Posterior cingulate gyrus (tissue), 11 donors: ENCODE measurements around the gene PCIF1.

ENCODE experiments used
- DNase-seq, 10 donors: peaks; one replicate each; pipeline versions ENCODE4 v3.0.0 to v3.0.0-alpha.2; 2020 to 2021; ENCODE audit warnings: mixed read lengths in 3 of 10
- intact Hi-C: fragments of 100-400 bp; cut with DNase I; formaldehyde crosslinking; loops from one replicate; pipeline ENCODE4 v1.15.1; 2023

Gene PCIF1

DNA sequence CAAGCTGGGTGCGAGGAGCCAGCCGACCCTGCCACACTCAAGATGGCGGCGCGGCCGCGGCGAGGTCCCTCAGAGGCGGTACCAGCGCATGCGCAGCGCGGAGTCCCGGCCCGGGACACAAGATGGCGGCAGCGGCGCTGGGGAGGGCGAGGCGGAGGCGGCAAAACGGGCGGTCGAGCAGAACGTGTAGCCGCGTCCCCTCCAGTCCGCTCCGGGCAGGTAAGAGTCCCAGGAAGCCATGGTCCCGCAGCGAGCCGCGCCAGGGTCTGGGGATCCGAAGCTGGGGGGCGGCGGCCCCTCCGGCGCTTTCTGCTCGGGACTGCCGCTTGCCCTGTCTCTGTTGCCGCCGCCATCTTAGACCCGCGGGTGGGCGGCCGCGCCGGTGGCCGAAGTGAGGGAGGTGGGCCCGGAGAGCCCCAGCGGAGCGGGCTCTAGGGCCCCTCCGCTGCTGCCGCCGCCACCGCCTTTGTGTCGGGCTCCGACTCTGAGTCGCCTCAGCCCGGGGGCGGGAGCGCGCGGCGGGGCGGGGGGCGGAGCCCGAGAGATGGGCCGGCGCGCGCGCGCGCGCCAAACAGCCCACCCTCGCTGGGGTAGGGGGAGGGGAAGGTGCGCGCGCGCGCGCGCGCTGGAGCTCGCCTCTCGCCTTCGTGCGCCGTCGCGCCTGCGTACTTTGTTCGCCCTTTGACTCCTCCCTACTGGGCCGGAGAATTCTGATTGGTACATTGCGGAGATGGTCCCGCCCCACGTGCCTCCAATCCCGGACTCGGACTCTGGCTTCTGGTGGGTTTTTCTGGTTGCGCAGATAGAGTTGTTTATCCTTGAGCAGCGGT is at the start of gene PCIF1:
TSS of gene PCIF1 (plus strand) at position 98 of the 830 bp plus-strand sequence. CDS start 4,317 bp downstream, outside the sequence.
- intact Hi-C loops, result loop anchor here (2.0 to 10.0 kb wide), 3 partner anchors 38 to 140 kb away; partner anchors contain the start of genes CTSA, DNTTIP1, NEURL2 and WFDC3
- DNase-seq, result peak; percentile 93 to 100 (median 97)

GRCh38 chr20:45886590-45887345 is 47.7 kb upstream of the PCIF1 start:
- intact Hi-C loops, result no loop called here
- DNase-seq, result peak in 1 of 10 donors; percentile 64

GRCh38 chr20:45887346-45887715 is 47.2 kb upstream of the PCIF1 start, which contains the start of gene SPATA25:
SPATA25 (minus strand) TSS chr20:45887622; CDS start chr20:45887590, 32 bp downstream.
- intact Hi-C loops, result no loop called here
- peak in 1 of 10 donors; percentile 50 for DNase-seq

GRCh38 chr20:45888681-45889080 is 45.8 kb upstream of the PCIF1 start:
- intact Hi-C loops, result no loop called here

DNA sequence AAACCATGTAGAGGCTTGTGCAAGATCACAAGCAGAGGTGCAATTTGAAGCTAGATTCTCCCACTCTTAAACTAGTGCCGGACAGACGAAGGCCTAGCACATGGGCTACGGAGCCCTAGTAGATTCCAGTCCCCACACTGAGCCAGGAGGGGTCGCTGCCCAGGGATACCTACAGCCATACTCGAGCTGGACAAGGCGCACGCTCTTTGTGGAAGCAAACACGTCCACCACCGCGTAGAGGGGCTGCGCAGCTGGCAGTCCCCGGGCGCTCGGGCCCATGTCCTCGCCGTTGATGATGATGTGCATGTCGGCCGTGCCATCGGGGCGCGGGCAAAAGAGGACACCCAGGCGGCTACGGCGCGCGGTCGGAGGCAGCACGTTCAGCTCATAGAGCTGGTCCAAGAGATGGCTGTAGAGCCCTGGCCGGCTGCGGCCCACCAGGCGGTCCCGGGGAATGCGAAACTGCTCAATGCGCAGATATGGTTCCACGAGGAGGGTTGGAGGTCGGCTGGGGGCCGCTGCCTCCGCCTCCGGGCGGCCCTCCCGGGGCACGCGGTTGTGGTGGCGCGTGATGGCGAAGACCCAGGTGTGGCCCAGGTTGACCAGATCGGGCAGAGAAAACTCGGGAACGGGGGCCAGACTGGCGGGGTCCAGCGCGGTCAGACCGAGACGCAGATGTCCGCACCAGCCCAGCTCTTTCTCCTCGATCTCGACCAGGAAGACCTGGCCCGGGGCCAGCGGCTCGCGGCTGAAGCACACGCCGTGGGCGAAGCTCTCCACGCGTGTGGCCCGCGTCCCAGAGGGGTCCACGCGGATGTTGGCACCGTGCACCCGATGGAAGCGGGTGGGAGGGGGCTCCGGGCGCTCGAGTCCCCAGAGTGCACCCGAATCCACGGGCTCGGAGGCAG is 44.2 kb upstream of the PCIF1 start:
- intact Hi-C loops, result loop anchor here (2.0 to 5.0 kb wide), 2 partner anchors 42 to 78 kb away; partner anchors contain the start of genes PCIF1 and UBE2C

More at GRCh38 chr20:45888681-45889080, 45.8 kb upstream of the PCIF1 start:
- peak in 1 of 10 donors; percentile 47 for DNase-seq

DNA sequence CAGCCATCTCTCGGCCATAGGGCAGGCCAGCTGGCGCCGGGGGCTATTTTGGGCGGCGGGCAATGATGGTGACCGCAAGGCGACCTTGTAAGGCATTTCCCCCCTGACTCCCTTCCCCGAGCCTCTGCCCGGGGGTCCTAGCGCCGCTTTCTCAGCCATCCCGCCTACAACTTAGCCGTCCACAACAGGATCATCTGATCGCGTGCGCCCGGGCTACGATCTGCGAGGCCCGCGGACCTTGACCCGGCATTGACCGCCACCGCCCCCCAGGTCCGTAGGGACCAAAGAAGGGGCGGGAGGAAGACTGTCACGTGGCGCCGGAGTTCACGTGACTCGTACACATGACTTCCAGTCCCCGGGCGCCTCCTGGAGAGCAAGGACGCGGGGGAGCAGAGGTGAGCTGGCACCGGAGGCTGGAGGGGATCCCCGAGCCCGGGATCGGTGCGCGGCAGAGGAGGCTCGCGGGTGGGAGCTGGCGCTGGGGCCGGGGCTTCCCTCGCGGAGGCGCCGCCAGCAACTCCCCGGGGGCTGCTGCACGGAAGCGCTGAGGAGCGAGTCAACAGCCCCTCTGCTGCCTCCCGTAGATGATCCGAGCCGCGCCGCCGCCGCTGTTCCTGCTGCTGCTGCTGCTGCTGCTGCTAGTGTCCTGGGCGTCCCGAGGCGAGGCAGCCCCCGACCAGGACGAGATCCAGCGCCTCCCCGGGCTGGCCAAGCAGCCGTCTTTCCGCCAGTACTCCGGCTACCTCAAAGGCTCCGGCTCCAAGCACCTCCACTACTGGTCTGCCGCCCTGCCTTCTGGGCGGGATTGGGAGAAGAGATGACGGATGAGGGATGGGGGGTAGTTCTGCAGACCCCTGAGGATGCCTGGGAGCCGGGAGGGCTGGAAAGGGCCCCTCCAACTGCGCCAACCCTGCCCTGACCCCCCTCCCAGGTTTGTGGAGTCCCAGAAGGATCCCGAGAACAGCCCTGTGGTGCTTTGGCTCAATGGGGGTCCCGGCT is 43.2 kb upstream of the PCIF1 start, which contains the start of the genes CTSA and NEURL2:
TSS of gene CTSA (plus strand) at position 351 of the 999 bp plus-strand sequence. CDS start at position 585, 234 bp downstream.
TSS of gene NEURL2 (minus strand) at position 224 of the 999 bp plus-strand sequence. CDS start at position 7, 217 bp downstream.
- intact Hi-C loops, result loop anchor here (2.0 to 5.0 kb wide), 2 partner anchors 41 to 78 kb away; partner anchors contain the start of genes PCIF1 and UBE2C
- DNase-seq, result peak; percentile 87 to 99 (median 94)

More for the DNA sequence above, 44.2 kb upstream of the PCIF1 start:
- peak; percentile 49 to 96 (median 73) for DNase-seq

DNA sequence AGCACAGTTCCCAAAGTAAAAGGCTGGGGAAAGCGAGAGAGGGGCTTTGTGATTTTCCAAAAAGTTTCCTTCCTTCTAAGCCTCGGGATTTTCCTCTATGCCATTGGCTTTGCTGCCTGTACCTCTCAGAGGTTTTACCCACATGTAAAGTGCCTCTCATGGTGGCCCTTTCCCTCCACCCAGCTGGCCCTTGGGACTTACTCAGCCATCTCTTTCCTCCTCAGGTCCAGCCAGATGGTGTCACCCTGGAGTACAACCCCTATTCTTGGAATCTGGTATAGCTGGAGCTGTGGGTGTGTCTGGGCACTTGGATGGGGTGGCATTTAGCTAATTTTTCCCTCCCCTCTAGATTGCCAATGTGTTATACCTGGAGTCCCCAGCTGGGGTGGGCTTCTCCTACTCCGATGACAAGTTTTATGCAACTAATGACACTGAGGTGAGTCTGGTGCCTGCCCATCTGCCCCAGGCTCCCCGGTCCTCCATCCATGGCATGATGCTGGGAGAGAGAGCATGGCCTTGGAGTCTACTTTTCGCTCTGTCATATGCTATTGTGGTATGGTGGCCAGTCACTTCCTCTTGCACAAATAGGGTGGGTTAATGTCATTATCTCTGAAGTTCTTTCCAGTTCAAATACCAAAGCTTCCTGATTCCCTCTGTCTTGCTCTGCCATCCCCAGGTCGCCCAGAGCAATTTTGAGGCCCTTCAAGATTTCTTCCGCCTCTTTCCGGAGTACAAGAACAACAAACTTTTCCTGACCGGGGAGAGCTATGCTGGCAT is 42.2 kb upstream of the PCIF1 start:
- intact Hi-C loops, result loop anchor here (5.0 kb wide), 1 partner anchor 40 kb away; the partner anchor contains the start of gene PCIF1
- peak in 3 of 10 donors; percentile 10 to 49 (median 25) for DNase-seq

DNA sequence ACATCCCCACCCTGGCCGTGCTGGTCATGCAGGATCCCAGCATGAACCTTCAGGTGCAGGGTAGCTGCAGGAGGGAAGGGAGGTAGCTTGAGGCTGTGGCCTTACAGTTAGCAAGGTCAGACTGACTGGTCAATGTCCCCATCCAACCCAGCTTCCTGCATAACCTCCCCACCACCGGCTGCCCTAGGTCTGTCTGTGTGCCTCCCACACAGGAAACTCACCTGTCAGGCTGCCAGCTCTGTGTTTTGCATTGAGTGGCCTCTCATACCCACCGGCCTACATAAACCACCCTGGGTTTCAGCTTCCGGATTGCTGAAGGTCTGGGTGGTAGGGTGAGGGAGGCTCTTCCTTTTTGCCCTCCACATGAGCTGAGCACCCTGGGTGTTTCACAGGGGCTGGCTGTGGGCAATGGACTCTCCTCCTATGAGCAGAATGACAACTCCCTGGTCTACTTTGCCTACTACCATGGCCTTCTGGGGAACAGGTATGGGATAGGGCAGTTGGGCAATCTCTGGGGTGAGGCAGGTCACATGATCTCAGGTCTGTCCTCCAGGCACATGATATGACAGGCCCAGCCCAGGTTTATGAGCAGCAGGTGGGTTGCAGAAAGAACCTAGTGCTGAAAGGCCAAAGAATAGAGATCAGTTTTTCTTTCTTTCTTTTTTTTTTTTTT is 41.5 kb upstream of the PCIF1 start:
- intact Hi-C loops, result loop anchor here (5.0 kb wide), 1 partner anchor 39 kb away; the partner anchor contains the start of gene PCIF1
- peak in 2 of 10 donors; percentile 41 to 59 for DNase-seq

- peak in 1 of 10 donors; percentile 24 for DNase-seq
- intact Hi-C loops, result loop anchor here (5.0 kb wide), 1 partner anchor 38 kb away; the partner anchor contains the start of gene PCIF1
These were observed 40.7 kb upstream of the PCIF1 start for GRCh38 chr20:45893831-45894230.

DNA sequence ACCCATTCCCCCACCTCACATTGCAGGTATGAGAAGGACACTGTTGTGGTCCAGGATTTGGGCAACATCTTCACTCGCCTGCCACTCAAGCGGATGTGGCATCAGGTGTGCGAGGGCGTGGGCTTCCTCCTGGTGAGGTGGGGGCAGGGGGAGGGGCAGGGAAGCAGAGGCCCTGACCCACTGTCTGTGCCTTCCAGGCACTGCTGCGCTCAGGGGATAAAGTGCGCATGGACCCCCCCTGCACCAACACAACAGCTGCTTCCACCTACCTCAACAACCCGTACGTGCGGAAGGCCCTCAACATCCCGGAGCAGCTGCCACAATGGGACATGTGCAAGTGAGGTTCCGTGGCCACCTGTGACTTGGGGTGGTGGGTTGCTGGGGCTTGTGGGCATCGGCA is 39.7 kb upstream of the PCIF1 start:
- intact Hi-C loops, result loop anchor here (5.0 kb wide), 1 partner anchor 38 kb away; the partner anchor contains the start of gene PCIF1
- peak in 2 of 10 donors; percentile 8 to 63 for DNase-seq

- DNase-seq, result peak in 3 of 10 donors; percentile 0 to 61 (median 41)
- intact Hi-C loops, result no loop called here
These were observed 37.8 kb upstream of the PCIF1 start for GRCh38 chr20:45896641-45897161.

DNA sequence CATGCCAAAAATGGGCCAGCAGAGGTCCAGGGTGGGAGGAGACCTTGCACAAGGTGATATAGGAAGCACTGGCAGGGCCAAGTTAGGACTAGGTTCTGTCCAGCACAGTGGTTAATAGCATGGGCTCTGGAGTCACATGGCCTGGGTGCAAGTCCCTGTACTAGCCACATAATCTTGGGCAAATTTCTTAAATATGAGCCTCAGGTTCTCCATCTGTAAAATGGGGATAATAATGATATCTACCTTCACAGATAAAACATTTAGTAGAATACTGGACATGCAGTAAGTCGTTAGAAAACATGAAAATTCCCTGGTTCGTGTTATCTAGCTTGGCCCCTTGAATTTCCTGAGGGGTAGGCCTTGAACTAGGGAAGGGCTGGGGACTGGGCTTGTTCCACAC is 37.2 kb upstream of the PCIF1 start:
- intact Hi-C loops, result no loop called here
- DNase-seq, result no peak

DNA sequence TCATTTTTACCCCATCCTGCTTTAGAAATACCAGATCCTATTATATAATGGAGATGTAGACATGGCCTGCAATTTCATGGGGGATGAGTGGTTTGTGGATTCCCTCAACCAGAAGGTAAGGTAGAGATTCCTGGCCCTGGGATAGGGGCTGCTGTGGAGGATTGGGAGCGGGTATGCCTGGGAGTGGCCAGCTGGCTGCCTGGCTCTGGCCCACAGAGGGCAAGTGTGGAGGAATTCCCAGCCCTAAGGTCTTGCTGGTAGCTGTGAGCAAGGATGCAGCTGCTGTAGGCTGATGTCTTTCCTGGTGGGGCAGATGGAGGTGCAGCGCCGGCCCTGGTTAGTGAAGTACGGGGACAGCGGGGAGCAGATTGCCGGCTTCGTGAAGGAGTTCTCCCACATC is 36.8 kb upstream of the PCIF1 start:
- DNase-seq, result peak in 2 of 10 donors; percentile 37 to 50
- intact Hi-C loops, result no loop called here

- peak in 2 of 10 donors; percentile 37 to 68 for DNase-seq
- intact Hi-C loops, result no loop called here
These were observed 36.2 kb upstream of the PCIF1 start for GRCh38 chr20:45898285-45898684.

GRCh38 chr20:45899046-45899835 is 35.2 kb upstream of the PCIF1 start:
- intact Hi-C loops, result no loop called here
- DNase-seq, result peak in 2 of 10 donors; percentile 48 to 56
